K562 (cell line): ENCODE data around the gene INHA. TPM values are rescaled to one million over a fixed set of nuclear protein-coding genes. Genes with fewer than 3 reads are reported as not detected.

Experiments used
- ATAC-seq: fragments of 200-7000 bp; cut with Tn5 transposase; 3 replicates; pipeline ENCODE4 v1.9.1; 2020; ENCODE audit warnings: moderate library complexity
- BruUV-seq: library from RNA; stranded (reverse); fragments of 400-500 nt; replicated peaks from 2 replicates; lab custom pipeline; 2021; lab: Mats Ljungman, UMichigan
- CTCF ChIA-PET: fragments of 300-600 bp; formaldehyde crosslinking; extraction: SDS; loops from one replicate; lab custom pipeline; 2021; ENCODE audit warnings: low intra/inter-chr PET ratio; lab: Yijun Ruan, JAX
- POLR2A ChIA-PET: fragments of 300-600, 350-650 bp; sonication (Branson Sonifier 250); formaldehyde crosslinking; extraction: SDS; loops from one replicate; lab custom pipeline; 2021; ENCODE audit warnings: antibody characterized with exemption, inconsistent platforms; lab: Yijun Ruan, JAX
- DNase-seq, 4 experiments: peaks; one replicate each; pipeline versions ENCODE4 v3.0.0 to v3.0.0-alpha.2; 2011 to 2018; ENCODE audit warnings: low spot score in 3 of 4, mixed read lengths in 3 of 4; ENCODE audit errors: extremely low read depth in 1 of 4
- FAIRE-seq: peaks from 2 replicates; lab custom pipeline; 2011; peaks lifted over from hg19 to GRCh38; lab: Jason Lieb, UNC
- H2AFZ ChIP-seq: 2 replicates; pipeline ENCODE4 v1.6.0; 2011; ENCODE audit warnings: low read depth, low read length, control low read depth, inconsistent platforms
- H3K27ac ChIP-seq: fragments of 200-600 bp; 3 replicates; pipeline ENCODE4 v1.8.0; 2011; ENCODE audit warnings: low read depth, mild to moderate bottlenecking, control low read depth, inconsistent platforms, low read length, moderate library complexity, mixed read lengths; ENCODE audit errors: extremely low read depth
- H3K27me3 ChIP-seq, 2 experiments: fragments of 300-600 bp in 1 of 2; 2 replicates in 1 of 2; 3 replicates in 1 of 2; pipeline versions ENCODE4 v1.6.0 to v1.8.0; 2011; ENCODE audit warnings: inconsistent platforms in 2 of 2, low read length in 2 of 2, mild to moderate bottlenecking in 1 of 2, mixed read lengths in 1 of 2, moderate library complexity in 1 of 2; ENCODE audit not compliant: control insufficient read depth in 2 of 2, insufficient read depth in 2 of 2
- H3K36me3 ChIP-seq: fragments of 300-600 bp; 3 replicates; pipeline ENCODE4 v1.8.0; 2011; ENCODE audit warnings: mild to moderate bottlenecking, low read length, inconsistent platforms; ENCODE audit not compliant: control insufficient read depth, insufficient read depth
- H3K4me1 ChIP-seq, 2 experiments: fragments of 200-600 bp in 1 of 2; replicated peaks in 1 of 2; 2 replicates in 1 of 2; 3 replicates in 1 of 2; pipeline versions ENCODE4 v1.5.1 to v1.8.0; 2011; ENCODE audit warnings: inconsistent platforms in 2 of 2, low read length in 2 of 2, mild to moderate bottlenecking in 1 of 2, mixed read lengths in 1 of 2, moderate library complexity in 1 of 2; ENCODE audit not compliant: control insufficient read depth in 2 of 2, insufficient read depth in 2 of 2
- H3K4me2 ChIP-seq: 2 replicates; pipeline ENCODE4 v1.6.1; 2011; ENCODE audit warnings: low read length, control low read depth, inconsistent platforms, mixed read lengths; ENCODE audit not compliant: insufficient read depth
- H3K4me3 ChIP-seq: fragments of 200-600 bp; sonication (generic), shearing (Covaris generic); 2 replicates; pipeline ENCODE4 v1.5.1; 2016; ENCODE audit warnings: control low read depth, inconsistent platforms
- H3K79me2 ChIP-seq: fragments of 200-600 bp; 3 replicates; pipeline ENCODE4 v1.8.0; 2011; ENCODE audit warnings: low read length, inconsistent platforms; ENCODE audit not compliant: control insufficient read depth, insufficient read depth
- H3K9ac ChIP-seq, 2 experiments: 2 replicates each; pipeline versions ENCODE4 v1.6.0 to v1.6.1; 2011; ENCODE audit warnings: low read depth in 2 of 2, low read length in 2 of 2, control low read depth in 1 of 2, inconsistent platforms in 1 of 2, mild to moderate bottlenecking in 1 of 2, mixed read lengths in 1 of 2; ENCODE audit not compliant: insufficient read depth in 1 of 2
- H3K9me1 ChIP-seq: one replicate; pipeline ENCODE4 v1.6.0; 2011; ENCODE audit warnings: inconsistent platforms, mild to moderate bottlenecking, low read length, moderate library complexity; ENCODE audit not compliant: control insufficient read depth, insufficient read depth
- H3K9me3 ChIP-seq: replicated peaks from 2 replicates; pipeline ENCODE4 v1.5.1; 2011; ENCODE audit warnings: low read depth, low read length, inconsistent platforms; ENCODE audit not compliant: control insufficient read depth, insufficient read depth
- H4K20me1 ChIP-seq: replicated peaks from 2 replicates; pipeline ENCODE4 v1.6.1; 2011; ENCODE audit warnings: low read length, inconsistent platforms, mixed read lengths; ENCODE audit not compliant: control insufficient read depth, insufficient read depth
- ASH1L ChIP-seq: fragments of 450-650 bp; IDR thresholded peaks from 2 replicates; pipeline ENCODE4 v1.6.1; 2018; ENCODE audit warnings: borderline replicate concordance, mild to moderate bottlenecking, low read depth; ENCODE audit not compliant: partially characterized antibody
- GTF2F1 ChIP-seq: IDR thresholded peaks from 2 replicates; pipeline ENCODE4 v1.6.1; 2011; ENCODE audit warnings: low read depth, low read length, improper control_type of control experiment
- MYNN ChIP-seq, 2 experiments: sonication (generic); formaldehyde crosslinking in 1 of 2; IDR thresholded peaks; 2 replicates each; pipeline versions ENCODE4 v1.5.0 to v1.6.1; 2016 to 2020; ENCODE audit warnings: antibody characterized with exemption in 1 of 2, missing genetic modification reagents in 1 of 2
- PREB ChIP-seq: sonication (generic); formaldehyde crosslinking; IDR thresholded peaks from 2 replicates; pipeline ENCODE4 v1.8.1; 2023; ENCODE audit warnings: mild to moderate bottlenecking, missing genetic modification reagents
- RBFOX2 ChIP-seq: fragments of 200-400 bp; formaldehyde crosslinking; IDR thresholded peaks from 2 replicates; pipeline ENCODE4 v1.6.1; 2017; ENCODE audit warnings: low read depth, mild to moderate bottlenecking, low read length, moderate library complexity
- SMARCA5 ChIP-seq: fragments of 450-650 bp; IDR thresholded peaks from 2 replicates; pipeline ENCODE4 v1.6.1; 2016
- WGBS: fragments of 100-300 bp; shearing (Covaris generic); methylation state at CpG from one replicate; pipeline ENCODE4 v1.1.6; 2016; ENCODE audit warnings: low coverage, mixed read lengths; ENCODE audit not compliant: insufficient coverage; ENCODE audit errors: missing lambda C conversion rate; 5-methylcytosine and 5-hydroxymethylcytosine counted together
- in situ Hi-C: fragments of 300-500 bp; cut with MboI; formaldehyde crosslinking; loops from 4 replicates; pipeline ENCODE4 v1.15.0; 2018; ENCODE audit warnings: inconsistent platforms, mixed read lengths
- intact Hi-C: fragments of 100-400 bp; cut with micrococcal nuclease; formaldehyde crosslinking; loops from 2 replicates; pipeline ENCODE4 v1.14.2; 2022
- polyA plus RNA-seq, 8 experiments: library from polyadenylated mRNA; depleted of rRNA in 4 of 8; stranded (reverse) in 5 of 8; unstranded in 3 of 8; fragments of >200 nt; fragmentation: Nextera tagmentation in 2 of 8; fragmentation: Illumina TruSeq in 1 of 8; extraction: Ambion mirVana in 2 of 8; extraction: Trizol in 1 of 8; gene quantifications; 2 replicates each; pipeline versions ENCODE4 v1.2.1 to v1.2.3, GENCODE V29; 2011 to 2014; ENCODE audit warnings: inconsistent platforms in 1 of 8, missing spikeins in 1 of 8
- total RNA-seq, 7 experiments: library from RNA; depleted of rRNA in 6 of 7; stranded (reverse); fragments of >200 nt in 6 of 7; fragmentation: Illumina TruSeq in 2 of 7; extraction: Trizol in 2 of 7; gene quantifications; 2 replicates each; pipeline versions ENCODE4 v1.2.1 to v1.2.3, GENCODE V29; 2011 to 2021; ENCODE audit warnings: low replicate concordance in 1 of 7

Gene INHA
- total and polyA plus RNA-seq, 9 of the 15 experiments (the other 6 are each of a cell fraction or from before 2014, with no cell fraction given), result 0.07 to 1.9 (median 0.40) TPM

GRCh38 chr2:219609149-219609750 is 37.1 kb downstream of the INHA start:
- in situ Hi-C loops, result no loop called here
- ChIA-PET POLR2A (no interaction called here), CTCF (no interaction called here)
- peaks cover 7% of the 10 kb centered on the region; the same call in 1 of the 3 replicates for H3K36me3 ChIP-seq
- H3K9me1 ChIP-seq, result no peaks in the 10 kb centered on the region
- no peaks in the 10 kb centered on the region for H3K9me3 ChIP-seq
- H3K4me3 ChIP-seq, result no peak overlapping the region
- no peaks in the 10 kb centered on the region for H3K27me3 ChIP-seq
- H2AFZ ChIP-seq, result no peak overlapping the region
- H3K9ac ChIP-seq, result peak overlapping the region in 1 of 2 experiments; percentile 13; a peak in 2 of 4 replicates
- no peak for TF ChIP-seq GTF2F1
- no peak for TF ChIP-seq PREB (CRISPR knock-in tag)
- no peak for TF ChIP-seq ASH1L
- 0 out of 2 replicates have a peak, but pooled peaks have one; percentile 31 for TF ChIP-seq RBFOX2
- no peak for TF ChIP-seq MYNN (IDR thresholded peaks at IDR 0.05)
- TF ChIP-seq MYNN (CRISPR knock-in tag; IDR thresholded peaks at IDR 0.05), result no peak
- no peak for TF ChIP-seq SMARCA5
- H3K79me2 ChIP-seq, result no peaks in the 10 kb centered on the region
- ATAC-seq, result no peak
- intact Hi-C loops, result no loop called here
- BruUV-seq, result no TSS peak
- WGBS, result 78% methylated on average over 6 of the region's 13 CpGs
- DNase-seq, result no peak
- FAIRE-seq, result no peak
- H4K20me1 ChIP-seq, result no peaks in the 10 kb centered on the region
- peaks cover 0 to 19% of the 10 kb centered on the region in 2 experiments; a peak in 2 of 5 replicates for H3K4me1 ChIP-seq
- H3K27ac ChIP-seq, result no peak overlapping the region
- H3K4me2 ChIP-seq, result no peak overlapping the region
